HS-5 (cell line): Measurements from ENCODE around the gene SERPINB11.
"Not testable (repeated sequence)": the region's sequence is repeated elsewhere in the genome, so short reads cannot be mapped to it uniquely, and the experiment has no call there.

Experiments used
- DNase-seq: peaks from one replicate; pipeline ENCODE4 v3.0.0-alpha.2; 2012; ENCODE audit warnings: low read depth

The SERPINB11 gene

GRCh38 chr18:63702660-63703059 lies at the start of gene SERPINB11:
Gene SERPINB11 (plus strand): TSS chr18:63702960. CDS start chr18:63710194, 7,234 bp downstream.
- no peak for DNase-seq

- not testable (repeated sequence) for DNase-seq
Observed at GRCh38 chr18:63658920-63659319, 43.8 kb upstream of the SERPINB11 start.

GRCh38 chr18:63661750-63662149 lies 41.0 kb upstream of the SERPINB11 start, which contains the start of gene SERPINB3:
Gene SERPINB3 (minus strand): TSS chr18:63661893. CDS start chr18:63661216, 677 bp downstream.
- DNase-seq = not testable (repeated sequence)

GRCh38 chr18:63664571-63664970 lies 38.2 kb upstream of the SERPINB11 start:
- DNase-seq = no peak

GRCh38 chr18:63676526-63677323 lies 26.0 kb upstream of the SERPINB11 start:
- no peak for DNase-seq

DNA sequence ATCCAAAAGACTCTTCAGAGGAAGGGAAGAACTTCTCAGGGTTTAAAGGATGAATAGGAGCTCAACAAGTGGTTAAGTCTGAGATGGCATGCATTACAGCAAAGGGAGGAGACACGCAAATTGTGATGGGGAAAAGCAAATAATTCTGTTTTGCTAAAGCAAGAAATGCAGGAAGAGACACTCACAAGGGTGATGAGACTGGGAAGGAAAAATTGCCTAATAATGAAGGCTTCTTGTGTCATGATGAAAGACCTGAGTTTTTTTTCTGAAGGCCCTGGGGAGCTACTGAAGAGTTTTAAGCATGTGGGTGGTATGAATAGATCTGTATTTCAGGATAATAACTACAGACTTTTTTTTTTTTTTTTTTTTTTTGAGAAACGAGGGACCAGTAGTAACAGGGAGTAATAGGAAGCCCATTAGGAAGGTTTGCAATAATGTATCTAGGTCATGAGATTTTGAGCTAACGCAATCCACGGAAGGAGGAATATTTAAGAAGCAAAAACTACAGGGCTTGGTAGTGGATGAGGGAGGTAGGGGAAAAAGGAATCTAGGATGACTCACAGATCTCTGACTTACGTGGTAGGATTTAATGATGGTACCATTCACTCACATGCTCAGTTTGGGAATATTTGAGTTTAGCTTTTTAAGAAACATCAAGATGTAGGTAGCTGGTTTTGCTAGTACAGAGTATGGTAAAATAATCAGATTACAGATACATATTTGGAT lies 25.1 kb upstream of the SERPINB11 start:
- DNase-seq = no peak

DNA sequence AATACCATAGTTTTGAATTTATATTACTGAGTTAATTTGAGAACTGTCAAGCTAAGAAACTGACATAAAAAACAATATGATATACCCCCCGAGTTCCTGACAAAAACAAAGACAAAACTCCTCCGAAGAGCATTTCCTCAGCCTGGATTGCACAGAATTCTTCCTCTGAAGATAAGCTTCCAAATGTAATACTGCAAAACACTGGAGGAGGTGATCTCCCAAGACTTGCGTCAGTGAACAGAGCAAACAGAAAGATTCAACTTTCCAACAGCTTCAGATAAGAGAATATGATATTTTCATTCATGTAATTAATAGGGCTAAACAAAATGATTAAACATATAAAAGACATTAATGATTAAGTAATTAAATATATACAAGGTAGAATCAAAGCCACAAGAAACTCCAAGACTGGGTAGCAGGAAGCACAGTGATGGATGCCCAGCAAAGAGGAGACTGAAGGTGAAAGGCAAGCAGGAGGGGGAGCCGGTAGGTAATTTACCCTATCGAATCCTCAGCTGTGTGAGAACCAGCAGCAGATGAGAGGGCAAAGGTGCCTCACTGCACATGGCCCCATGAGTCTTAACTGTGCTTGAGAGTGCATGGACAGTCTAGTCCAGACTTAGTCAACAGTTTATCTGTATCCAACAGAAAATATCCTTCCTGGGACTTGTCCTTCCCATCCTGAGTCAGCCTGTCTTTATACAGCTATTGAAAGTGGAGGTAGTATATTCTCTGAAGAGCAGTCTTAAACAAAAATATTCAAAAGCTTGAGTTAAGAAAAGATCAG lies 22.7 kb upstream of the SERPINB11 start:
- DNase-seq = no peak

DNA sequence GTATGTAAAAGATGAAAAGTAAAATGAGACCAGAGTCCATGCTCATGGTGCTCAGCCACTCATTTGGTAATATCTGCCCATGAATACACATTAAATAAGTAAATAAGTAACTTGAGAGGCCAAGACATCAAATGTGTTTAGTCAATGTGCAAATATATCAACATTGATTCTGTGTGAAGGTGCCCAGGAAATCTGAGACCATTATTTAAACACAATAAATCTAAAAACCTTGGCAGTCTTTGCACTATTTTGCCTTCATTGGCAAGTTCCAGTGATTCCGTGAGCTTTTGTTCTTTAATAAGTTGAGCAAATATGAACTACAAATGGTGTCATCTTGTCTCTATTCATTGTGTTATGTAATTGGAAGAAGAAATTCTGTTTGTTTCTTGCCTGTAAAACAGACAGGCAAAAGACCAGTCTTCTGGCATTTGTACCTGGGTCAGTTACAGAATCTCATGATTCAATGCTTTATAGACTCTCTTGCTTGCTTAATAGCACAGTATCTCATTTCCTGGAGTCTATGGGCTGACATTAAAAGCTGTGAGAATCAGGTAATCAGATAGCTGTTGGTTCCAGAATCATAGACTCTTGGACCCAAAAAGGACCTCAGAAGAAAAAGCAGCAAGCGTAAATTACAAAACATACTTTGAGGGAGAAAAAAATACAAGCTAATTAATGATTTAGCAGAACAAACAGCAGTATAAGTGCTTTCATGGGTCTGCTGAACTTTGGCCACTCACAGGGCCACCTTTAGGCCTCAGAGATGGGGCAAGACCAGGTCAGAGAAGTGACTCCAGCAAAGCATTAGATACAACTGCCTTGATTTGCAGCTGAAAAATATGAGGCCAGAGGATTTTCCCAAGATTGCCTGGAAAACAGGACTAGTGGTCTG lies 21.1 kb upstream of the SERPINB11 start:
- no peak for DNase-seq

- peak; percentile 79 for DNase-seq
Observed at GRCh38 chr18:63683152-63683551, 19.6 kb upstream of the SERPINB11 start.

DNA sequence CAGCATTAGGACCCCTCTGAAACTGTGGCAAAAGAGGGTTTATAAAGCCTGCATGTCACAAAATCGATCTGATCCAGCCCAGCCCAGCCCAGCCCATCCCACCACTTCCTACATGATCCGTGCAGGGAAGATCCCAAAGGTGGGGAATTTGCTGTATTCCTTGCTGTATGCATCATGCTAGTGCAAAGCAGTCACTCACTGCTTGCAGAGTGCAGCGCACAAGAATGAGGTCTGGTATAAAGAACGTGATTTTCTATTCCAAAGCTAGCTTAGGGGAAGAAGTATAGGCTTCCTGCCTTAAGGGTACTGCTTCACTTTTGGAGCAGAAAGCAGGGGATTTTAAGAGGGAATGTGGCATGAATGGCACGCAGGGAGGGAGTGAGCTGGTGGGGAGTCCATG lies 18.9 kb upstream of the SERPINB11 start:
- no peak for DNase-seq

GRCh38 chr18:63684718-63685117 lies 18.0 kb upstream of the SERPINB11 start:
- DNase-seq = no peak

DNA sequence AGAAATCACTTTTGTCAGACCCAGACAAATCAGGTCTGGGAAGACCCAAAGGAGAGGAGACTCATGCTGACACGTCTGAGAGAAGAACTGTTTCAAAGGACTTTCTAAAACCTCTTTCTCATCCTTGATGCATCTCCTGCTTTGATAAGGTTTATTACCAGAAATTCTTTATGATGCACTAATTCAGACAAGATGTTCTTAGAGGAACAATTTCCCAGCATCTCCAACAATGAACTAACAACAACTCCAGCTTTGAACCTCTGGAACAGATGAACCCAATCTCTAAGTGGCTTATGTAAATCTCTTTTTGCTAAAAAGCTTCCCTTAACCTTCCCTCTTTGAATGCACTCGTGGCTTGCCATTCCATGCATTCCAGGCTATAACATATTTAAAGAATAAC lies 15.9 kb upstream of the SERPINB11 start:
- DNase-seq = no peak

DNA sequence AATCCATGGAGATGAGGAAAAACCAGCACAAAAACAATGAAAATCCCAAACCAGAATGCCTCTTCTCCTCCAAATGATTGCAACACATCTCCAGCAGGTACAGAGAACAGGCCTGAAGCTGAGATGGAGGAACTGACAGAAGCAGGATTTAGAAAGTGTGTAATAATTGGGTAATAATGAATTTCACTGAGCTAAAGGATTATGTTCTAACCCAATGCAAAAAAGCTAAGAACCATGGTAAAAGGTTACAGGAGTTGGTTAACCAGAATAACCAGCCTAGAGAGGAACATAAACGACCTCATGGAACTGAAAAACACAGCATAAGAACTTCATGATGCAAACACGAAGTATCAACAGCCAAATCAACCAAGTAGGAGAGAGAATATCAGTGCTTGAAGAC lies 13.7 kb upstream of the SERPINB11 start:
- DNase-seq = no peak

- DNase-seq = no peak
Observed at GRCh38 chr18:63697097-63697660, 5.6 kb upstream of the SERPINB11 start.

DNA sequence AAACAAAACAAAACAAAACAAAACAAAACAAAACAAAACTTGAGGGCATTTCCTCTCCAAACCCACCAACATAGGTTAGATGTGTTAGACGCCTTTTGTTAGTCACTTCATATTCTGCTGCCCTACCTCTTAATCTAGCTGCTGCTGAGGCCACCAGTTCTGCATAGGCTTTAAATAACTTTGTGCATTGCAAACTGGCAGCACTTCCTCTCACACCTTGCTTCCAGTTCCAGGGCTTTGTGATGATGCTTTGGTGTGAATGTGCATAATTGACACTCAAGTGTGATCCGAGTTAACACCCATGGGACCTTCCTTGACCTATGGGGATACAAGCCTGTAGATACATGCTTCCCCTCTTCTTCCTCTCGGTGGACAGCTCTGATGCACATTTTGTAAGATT lies 2.3 kb upstream of the SERPINB11 start:
- DNase-seq = no peak

- DNase-seq = no peak
Observed at GRCh38 chr18:63701952-63702351, 808 bp upstream of the SERPINB11 start.

DNA sequence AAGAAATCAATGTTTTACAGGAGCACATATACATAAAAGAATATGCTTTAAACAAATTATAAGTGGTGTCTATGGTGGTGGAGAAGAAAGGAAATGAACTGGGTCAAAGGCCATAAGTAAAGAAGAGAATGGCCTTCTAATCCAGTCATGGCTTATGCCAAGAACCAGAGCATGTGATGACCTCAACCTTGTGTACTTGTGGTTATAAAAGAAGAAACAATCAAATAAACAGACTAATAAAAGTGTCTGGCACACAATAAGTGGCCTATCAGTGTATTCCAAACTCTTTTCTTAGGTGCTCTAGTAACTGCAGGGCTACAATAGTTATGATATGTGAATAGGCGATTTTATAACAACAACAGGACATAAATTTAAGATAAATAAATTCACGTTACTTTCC lies 2.6 kb downstream of the SERPINB11 start:
- DNase-seq = no peak

- DNase-seq = no peak
Observed at GRCh38 chr18:63707816-63708215, 5.1 kb downstream of the SERPINB11 start.

- DNase-seq = peak; percentile 77
Observed at GRCh38 chr18:63708650-63709049, 5.9 kb downstream of the SERPINB11 start.

GRCh38 chr18:63725682-63726480 lies 23.1 kb downstream of the SERPINB11 start:
- no peak for DNase-seq
